A549 treated with AZD9567 at 1 μM for 4 hours (cell line): Measurements from ENCODE around the gene PJA1. TPM values are rescaled to one million over a fixed set of nuclear protein-coding genes. Genes with fewer than 3 reads are reported as not detected.

Experiments
- total RNA-seq: library from RNA; stranded (reverse); fragments of 200-300 nt; extraction: Qiagen RNA extraction; gene quantifications from 5 replicates; pipeline ENCODE4 v1.2.3, GENCODE V29; 2022; ENCODE audit not compliant: insufficient read depth

The PJA1 gene, protein sequence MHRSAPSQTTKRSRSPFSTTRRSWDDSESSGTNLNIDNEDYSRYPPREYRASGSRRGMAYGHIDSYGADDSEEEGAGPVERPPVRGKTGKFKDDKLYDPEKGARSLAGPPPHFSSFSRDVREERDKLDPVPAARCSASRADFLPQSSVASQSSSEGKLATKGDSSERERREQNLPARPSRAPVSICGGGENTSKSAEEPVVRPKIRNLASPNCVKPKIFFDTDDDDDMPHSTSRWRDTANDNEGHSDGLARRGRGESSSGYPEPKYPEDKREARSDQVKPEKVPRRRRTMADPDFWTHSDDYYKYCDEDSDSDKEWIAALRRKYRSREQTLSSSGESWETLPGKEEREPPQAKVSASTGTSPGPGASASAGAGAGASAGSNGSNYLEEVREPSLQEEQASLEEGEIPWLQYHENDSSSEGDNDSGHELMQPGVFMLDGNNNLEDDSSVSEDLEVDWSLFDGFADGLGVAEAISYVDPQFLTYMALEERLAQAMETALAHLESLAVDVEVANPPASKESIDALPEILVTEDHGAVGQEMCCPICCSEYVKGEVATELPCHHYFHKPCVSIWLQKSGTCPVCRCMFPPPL
- 12.3 to 22.9 TPM (median 15.1 TPM) in 5 replicates for total RNA-seq

DNA sequence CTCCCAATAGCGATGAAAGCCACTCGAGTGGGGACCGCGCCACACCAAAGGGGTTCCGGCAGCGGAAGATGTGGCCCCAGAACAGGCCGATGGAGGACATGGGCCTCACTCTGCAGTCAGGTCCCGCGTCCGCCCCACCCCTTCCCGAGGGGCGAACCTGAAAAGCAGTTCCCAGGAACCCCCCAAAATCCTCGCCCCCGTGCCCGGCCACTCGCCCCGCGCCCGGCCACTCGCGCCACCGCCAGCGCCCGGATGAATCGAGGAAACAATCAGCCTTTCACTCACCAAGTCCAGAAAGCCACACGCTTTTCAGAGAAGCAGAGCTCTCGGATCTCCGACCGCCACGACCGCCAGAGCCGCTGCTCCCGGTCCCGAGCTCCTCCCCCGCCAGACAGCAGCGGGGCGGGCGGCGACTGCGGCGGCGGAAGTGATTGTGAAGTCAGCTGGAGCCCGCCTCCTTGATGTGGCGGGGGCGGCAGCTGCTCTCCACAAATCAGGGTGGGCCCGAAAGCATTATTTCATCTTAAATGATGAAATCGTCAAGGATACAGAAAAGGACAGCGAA is at the start of gene PJA1:
Gene PJA1 (minus strand): TSS at position 367 of the 565 bp plus-strand sequence. CDS start 2,380 bp downstream, outside the sequence.

